NOMO-1 treated with dmso at 0.1 percent for 144 hours (cell line): Measurements from ENCODE around the gene SELENON.
"Not testable (repeated sequence)": the region's sequence is repeated elsewhere in the genome, so short reads cannot be mapped to it uniquely, and the experiment has no call there.

Source experiments
- DNase-seq: peaks from one replicate; lab custom pipeline; 2025; ENCODE audit not compliant: unreplicated experiment; lab: John Stamatoyannopoulos, UW

The SELENON gene

DNA sequence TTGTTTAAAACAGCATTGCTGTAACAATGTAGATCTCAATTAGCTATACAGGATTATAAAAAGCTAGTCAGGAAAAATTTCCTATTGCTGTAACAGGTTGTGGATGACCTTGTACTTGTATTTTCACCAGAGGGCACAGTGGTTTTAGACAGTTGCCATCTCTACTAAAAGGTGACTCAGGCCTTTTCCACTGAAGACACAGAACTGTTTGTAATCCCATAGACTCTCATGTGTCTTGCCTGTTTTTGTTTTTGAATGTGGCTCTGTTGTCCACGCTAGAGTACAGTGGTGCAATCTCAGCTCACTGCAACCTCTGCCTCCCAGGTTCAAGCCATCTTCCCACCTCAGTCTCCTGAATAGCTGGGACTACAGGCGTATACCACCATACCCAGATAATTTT lies 25.6 kb downstream of the SELENON start:
- DNase-seq, result no peak

DNA sequence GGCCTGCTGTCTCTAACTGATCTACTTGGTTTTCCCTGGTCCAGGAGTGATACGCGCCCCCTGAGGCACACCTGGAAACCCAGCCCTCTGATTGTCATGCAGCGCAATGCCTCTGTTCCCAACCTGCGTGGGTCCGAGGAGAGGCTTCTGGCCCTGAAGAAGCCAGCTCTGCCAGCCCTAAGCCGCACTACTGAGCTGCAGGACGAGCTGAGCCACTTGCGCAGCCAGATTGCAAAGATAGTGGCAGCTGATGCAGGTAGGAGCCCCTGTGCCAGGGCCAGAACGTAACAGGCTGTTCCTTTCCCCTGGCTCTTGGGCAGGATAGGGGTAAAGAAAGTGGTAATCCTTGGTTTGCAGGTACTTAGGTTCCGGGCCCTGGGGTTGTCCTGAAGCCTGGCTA lies 26.6 kb downstream of the SELENON start:
- DNase-seq, result no peak

DNA sequence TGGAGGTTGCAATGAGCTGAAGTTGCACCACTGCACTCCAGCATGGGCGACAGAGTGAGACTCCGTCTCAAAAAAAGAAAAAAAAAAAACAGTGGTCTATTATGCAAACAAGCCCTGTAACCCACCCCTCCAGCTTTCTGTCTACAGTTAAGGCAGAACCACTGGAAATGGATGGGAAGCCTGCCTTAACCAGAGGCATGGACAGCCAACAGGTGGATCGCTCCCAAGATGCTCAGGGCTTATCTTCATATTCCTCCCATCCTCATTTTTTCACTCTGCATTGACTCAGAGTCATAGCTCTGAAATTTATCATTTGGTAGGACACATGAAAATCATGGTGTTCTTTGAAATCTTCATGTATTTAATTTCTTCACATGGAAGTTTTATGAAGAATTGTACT lies 28.5 kb downstream of the SELENON start:
- no peak for DNase-seq

DNA sequence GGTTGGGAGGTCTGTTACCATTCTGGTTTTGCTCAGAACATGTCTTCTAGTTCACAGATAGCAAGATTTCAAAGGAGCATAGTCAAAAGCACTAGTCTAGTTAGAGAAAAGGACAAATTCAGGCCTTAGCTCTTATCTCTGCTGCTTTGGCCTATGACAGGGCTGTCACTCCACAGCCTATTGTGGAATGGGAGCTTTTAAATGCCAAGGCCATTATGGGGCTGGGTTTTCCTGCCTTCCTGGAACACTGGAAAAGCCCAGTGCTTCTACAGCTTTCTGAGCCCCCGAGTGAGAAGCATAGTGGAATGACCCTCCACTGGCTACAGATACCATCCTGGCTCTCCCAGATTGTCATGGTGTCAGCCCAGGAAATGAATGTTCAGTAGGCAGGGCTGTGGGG lies 29.1 kb downstream of the SELENON start:
- DNase-seq, result no peak

DNA sequence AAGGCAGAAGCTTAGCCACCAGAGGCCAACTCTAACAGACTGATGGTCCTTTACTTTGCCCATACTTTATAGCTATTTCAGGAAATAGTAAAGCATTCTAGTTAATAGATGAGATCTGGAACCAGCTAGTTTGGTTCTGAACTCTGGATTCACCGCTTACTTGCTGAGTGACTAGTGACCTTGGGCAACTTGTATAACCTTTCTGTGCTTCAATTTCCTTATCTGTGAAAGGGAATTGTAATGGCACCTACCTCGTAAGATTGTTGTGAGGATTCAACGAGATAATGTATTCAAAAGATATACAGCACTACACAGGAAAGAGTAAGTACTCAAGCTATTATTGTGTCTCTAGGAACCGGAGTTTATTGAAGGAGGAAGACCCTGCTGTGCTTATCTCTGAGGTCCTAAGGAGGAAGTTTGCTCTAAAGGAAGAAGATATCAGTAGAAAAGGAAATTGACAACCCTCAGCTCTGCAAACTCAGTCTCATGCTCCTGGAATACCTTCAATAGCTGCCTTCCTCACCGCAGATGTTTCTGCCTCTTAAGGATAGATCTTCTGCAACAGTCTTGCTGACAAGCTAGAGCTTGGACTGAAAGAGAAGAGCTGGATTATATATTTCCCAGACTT lies 31.7 kb downstream of the SELENON start:
- DNase-seq, result no peak

DNA sequence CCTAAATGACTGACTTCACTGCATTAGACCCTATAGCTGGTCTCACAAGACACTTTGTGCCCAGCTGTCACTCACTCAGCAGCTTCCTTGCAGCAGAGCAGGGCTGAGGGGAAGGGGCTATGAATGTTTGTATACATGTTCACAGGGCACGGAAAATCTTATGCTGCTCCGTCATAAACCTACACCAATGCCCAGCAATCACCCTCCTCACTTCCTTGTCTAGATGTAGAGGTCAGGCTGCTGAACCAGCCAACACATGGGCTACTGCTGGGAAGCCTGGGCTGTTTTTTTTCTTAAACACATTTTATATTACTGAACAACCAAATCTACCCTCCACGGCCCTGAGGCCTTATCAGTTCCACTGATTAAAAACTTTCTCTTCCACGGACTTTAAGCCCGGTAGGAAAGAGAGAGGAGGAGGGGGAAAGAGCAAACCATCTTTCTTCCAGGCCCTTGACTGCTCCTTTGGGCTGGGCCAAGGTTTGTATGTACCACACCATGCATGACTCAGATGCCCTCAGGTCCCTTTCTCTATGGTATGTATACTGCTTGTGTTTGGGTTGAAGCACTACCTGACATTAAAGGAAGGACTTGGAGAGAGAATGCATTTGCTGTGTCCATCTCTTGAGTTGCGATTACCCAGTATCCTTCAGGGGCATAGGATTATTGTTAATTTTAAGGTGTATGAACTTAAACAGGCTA lies 32.5 kb downstream of the SELENON start:
- DNase-seq, result no peak

DNA sequence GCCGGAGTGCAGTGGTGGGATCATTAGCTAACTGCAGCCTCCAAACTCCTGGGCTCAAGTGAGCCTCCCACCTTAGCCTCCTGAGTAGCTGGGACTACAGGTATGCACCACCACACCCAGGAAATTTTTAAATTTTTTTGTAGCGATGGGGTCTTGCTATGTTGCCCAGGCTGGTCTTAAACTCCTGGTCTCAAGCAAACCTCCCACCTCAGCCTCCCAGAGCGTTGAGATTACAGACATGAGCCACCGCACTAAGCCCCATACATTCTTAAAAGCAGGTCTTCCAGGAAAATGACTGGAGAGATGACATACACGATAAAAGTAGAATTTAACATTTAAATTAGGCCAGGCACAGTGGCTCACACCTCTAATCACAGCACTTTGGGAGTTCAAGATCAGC lies 33.2 kb downstream of the SELENON start:
- no peak for DNase-seq

DNA sequence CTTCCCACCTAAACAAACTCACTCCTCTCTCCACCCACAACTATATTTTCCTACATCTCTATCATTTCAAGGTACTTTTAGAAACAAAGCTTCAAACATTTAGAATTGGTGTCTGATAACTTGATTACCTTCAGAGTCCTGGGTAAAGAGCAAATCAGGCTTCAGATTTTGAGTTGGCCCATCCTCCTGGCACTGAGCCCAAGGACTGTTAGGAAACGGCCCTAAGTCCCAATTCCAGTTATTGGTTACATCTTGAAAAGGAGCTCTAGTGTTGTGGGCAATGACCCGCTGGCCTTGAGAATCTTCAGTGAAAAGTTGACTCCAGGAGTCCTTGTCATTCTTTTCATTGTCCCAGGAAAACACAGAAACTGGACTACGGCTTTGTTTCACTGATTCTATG lies 34.9 kb downstream of the SELENON start:
- no peak for DNase-seq

DNA sequence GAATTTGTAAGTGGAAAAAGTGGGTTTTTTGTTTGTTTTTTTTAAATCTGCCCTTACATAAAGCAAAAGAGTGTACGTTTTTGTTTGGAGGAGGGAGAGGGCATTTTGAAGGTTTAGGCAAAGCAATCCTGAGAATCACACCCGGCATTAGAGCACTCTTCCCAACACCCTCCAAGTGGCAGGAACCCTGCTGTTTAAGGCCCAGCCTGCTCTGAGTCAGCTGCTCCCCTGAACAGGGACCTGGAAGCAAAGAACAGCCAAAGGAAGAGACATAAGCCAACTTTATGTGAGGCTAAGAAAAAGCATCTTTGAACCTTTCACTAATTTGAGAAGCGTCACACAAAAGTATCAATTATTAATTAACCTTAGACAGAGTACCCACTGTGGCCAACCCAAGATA lies 36.7 kb downstream of the SELENON start:
- DNase-seq, result no peak

DNA sequence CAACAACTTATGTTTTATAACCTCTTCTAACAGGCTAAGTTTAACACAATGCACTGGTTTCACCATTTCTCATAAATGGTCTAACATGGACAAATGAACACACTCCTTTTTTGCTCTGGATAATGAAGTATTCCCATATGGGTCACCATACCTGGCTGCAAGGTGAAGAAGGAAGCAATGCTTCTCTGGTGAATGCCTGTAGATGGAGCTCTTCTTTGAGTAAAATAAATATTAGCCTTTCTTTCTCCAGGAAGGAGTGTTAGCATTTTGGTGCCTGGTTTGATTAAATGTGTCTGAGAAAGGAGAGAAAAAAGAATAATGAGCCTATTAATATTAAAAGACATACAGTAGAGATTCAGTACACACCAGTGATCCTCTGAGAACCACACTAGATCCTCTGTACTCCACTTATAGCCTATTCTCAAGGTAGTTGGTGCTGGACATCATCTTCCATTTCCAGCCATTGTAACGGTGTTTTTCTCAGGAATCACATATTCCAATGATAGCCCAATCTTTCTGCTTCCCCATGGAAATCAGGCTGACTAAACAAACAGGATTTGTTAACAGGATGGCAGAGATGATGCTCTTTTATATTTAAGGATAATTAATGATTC lies 37.4 kb downstream of the SELENON start:
- no peak for DNase-seq

DNA sequence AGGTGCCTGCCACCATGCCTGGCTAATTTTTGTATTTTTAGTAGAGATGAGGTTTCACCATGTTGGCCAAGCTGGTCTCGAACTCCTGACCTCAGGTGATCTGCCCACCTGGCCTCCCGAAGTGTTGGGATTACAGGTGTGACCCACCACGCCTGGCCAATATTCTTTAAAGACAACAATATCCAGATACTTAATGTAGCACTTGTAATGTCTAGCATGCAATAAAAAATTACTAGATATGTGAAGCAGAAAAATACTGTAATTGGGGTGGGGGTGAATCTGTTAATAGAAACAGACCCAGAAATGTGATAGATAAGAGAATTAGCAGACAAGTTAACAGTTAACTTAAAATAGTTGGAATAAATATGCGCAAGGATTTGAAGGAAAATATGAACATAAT lies 39.8 kb downstream of the SELENON start:
- DNase-seq, result not testable (repeated sequence)

DNA sequence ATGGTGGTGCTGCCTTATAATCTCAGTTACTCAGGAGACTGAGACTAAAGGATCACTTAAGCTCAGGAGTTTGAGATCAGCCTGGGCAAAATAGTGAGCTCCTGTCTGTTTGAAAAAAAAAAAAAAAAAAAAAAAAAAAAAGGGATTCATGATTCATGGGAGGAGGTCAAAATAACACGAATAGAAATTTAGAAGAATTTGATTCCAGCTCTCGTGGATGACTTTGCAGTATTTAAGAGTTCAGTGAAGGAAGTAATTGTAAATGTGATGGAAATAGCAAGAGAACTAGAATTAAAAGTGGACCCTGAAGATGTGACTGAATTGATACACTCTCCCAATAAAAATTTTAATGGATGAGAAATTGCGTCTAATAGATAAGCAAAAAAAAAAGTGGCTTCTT lies 43.5 kb downstream of the SELENON start:
- DNase-seq, result no peak

DNA sequence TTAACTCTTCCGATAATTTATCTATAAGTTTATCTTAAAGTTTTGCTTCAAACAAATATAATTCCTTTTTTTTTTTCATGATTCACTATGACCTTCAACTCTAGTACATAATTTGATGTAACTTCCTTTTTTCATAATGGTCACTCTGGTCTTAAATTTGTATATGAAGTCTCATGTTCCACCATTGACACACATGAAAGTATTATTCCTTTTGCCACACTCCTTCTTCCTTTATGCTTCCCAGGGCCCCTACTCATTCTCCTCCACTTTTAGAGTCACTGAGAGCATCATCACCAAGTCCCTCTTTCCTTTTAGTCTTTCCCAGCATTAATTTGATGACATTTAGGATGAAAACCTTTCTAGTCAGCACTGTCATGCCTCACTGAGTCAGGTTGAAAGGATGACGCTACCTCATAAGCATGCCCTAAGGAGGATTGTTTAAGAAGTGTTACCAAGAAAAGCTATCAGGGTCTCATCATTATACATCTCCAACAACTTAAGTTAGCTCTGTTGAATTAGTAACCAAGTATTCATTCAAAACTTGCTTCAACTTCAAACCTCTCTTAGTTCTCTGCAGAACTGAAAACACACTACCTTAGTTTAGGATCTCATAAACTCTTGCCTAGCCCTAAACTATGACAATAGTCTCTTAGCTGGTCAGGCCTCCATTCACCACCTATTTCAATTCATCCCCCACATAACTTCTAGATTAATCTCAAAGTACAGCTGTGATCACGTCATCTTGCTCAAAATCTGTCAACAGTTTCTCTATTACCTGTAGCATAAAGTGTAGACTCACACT lies 44.7 kb downstream of the SELENON start:
- no peak for DNase-seq

DNA sequence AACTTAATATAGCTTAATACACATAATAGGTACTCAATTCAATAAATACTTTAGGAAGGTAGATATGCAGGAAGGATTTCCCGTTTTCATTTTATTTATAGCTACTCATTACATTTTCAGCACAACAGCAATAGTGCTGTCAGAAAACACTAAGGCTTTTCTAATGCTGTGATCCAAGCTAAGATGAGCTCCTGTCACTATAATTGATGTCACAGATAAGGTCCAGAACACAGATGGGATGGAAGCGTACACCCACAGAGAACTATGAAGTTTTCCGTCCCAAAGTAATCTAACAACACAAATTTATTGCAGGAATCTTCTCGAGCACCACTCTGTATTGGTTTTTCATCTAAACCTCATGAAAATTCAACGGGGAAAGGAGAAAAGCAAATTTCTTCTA lies 45.7 kb downstream of the SELENON start:
- no peak for DNase-seq

DNA sequence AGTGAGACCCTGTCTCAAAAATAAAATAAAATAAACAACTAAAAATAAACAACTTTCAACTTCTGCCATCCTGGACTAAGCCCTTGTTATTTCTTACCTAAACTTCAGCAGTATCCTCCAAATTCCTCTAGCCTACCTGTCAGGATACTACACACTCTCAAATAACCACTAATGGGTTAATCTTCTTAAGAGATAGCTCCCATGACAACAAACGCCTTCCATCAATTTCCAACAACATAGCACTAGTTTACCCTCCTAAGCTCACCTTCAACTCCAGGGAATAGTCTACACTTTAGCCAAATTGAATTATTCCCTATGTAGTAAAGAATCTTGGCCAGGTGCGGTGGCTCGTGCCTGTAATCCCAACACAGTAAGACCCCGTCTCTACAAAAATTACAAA lies 47.9 kb downstream of the SELENON start:
- DNase-seq, result no peak

DNA sequence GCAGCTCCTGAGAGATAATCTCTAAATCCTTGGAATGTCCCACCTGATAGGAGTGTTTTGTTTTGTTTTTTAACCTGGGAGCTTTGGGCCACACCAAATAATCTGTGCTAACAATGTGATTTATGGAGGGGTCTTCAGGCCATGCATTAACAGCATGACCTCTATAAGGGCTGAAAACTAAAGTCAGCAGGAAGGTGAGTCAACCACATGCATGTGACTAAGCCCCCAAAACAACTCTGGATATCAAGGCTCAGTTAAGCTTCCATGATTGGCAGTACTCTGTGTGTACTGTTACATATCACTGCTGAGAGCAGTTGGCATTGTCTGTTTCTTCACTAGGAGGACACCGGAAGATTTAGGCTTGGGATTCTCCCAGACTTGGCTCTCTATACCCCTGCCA lies 48.5 kb downstream of the SELENON start:
- no peak for DNase-seq

DNA sequence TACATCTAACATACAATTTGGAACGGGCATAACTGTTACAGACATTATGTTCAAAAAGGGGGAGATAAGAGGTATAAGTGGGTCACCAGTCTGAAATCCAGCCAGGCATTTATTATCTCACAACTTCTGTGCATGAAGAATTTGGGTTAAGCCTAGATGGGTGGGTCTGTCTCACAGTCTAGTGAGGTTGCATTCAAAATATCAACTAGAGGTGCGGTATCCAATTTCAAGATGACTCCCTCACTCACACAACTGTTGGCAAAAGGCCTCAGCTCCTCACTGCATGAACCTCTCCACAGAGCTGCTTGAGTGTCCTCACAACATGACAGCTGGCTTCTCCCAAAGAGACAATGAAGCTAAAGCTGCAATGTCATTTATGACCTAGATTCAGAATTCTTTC lies 54.6 kb downstream of the SELENON start:
- DNase-seq, result no peak

DNA sequence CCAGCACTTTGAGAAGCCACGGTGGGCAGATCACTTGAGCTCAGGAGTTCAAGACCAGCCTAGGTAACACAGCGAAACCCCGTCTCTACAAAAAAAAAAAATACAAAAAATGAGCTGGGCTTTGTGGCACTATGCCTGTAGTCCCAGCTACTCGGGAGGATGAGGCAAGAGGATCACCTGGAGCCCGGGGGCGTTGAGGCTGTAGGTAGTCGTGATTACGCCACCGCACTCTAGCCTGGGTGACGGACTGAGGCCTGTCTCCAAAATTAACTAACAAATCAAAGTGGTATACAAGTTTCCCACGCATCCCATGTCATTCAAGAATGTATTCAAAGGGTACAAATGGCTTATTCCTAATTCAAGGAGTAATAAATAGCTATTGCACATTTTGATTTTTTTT lies 56.9 kb downstream of the SELENON start:
- no peak for DNase-seq

DNA sequence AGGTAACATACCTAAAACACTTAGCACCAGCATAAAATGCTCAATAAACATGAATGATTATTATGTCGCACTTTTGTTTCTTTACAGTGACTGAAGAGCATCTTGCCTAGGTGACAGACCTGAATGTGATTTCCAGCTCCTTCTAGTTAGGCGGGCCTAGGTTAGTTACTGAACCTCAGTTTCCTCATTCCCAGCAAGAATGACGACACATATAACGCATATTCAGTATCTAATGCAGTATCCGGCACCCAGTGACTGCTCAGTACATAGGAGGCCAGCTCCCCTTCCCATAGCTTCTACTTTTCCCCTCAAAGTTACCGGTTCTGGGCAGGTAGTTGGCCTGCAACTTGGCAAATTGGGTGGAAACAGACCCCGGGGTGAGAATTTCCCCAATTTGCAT lies 58.5 kb downstream of the SELENON start:
- no peak for DNase-seq

DNA sequence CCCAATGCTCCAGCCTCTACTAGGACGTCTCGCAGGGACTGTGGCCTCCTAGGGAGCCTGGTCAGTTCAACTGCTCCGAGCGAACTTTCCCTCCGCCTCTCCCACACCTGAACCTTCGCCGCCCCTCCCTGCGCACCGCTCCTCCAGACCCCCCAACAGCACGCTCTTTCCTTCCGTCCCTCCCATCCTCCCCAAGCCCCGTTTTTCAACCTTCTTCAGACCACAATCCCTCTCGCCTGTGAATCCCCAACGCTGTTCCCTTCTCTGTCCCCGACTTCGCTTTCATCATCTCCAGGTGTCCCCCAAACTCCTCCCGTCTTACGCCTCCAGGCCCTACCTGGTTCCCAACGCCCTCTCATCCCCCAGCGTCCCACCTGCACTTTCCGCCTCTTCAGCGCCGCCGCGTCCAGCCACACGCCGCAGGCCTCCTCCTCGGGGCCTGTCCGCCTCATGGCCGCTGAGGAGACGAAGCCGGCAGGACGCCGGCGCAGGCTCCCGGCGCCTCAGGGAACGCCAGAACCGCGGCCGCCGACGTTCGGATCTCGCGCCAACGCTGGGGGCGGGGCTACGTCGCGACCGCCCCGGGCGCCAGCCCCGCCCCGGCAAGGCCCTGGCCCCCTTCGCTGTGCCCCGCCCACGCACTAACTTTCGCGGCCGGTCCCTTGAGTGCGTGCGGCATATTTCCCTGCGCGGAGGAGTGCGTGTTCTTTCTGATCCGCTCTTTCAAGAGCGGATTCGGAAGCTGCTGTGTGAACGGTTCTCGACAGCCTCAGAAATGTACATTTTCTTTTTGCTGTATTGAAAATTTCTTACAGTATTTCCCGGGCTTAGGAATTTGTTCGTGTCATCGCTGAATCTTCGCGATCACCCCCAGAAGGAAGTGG lies 59.2 kb downstream of the SELENON start, which contains the start of gene AUNIP:
Gene AUNIP, minus strand, starts transcription at position 552 of the 884 bp plus-strand sequence. Its CDS starts 100 bp downstream, at position 452.
- peak; percentile 88 for DNase-seq
